ENCODE results near the gene ATG16L1. TPM values are rescaled to one million over a fixed set of nuclear protein-coding genes. Genes with fewer than 3 reads are reported as not detected.

The ATG16L1 gene
- total and polyA plus RNA-seq, 7 donors: 14.3 to 46.3 (median 23.5) TPM

GRCh38 chr2:233265899-233266431 is 14.5 kb downstream of the ATG16L1 start:
- no peaks in the 10 kb centered on the region for H3K9me3 ChIP-seq
- no peak overlapping the region for H3K4me3 ChIP-seq
- no peak for DNase-seq
- no peak for TF ChIP-seq CTCF (IDR thresholded peaks at IDR 0.05)
- 93 to 95% (median 95%) methylated on average over 10 of the region's 10 CpGs for WGBS, 3 donors
- no peaks in the 10 kb centered on the region for H3K4me1 ChIP-seq
- H3K27ac ChIP-seq: no peak overlapping the region
- ATAC-seq: no peak
- no peaks in the 10 kb centered on the region for H3K27me3 ChIP-seq (ENCODE audit: insufficient read depth in 3 of 3, low read length in 2 of 3)
- H3K36me3 ChIP-seq (ENCODE audit: insufficient read depth in 1 of 2, low read depth in 1 of 2): peaks cover 8 to 100% of the 10 kb centered on the region in 2 donors
- intact Hi-C loops (cut with DNase I): no loop called here

GRCh38 chr2:233266481-233266880 is 15.0 kb downstream of the ATG16L1 start:
- no peaks in the 10 kb centered on the region for H3K4me1 ChIP-seq
- H3K27ac ChIP-seq: no peak overlapping the region
- intact Hi-C loops (cut with DNase I): no loop called here
- no peak for TF ChIP-seq CTCF (IDR thresholded peaks at IDR 0.05)
- H3K4me3 ChIP-seq: no peak overlapping the region
- H3K9me3 ChIP-seq: no peaks in the 10 kb centered on the region
- no peaks in the 10 kb centered on the region for H3K27me3 ChIP-seq (ENCODE audit: insufficient read depth in 3 of 3, low read length in 2 of 3)
- ATAC-seq (no peak), DNase-seq (no peak)
- 96 to 98% (median 97%) methylated on average over 4 of the region's 4 CpGs for WGBS, 3 donors
- H3K36me3 ChIP-seq (ENCODE audit: insufficient read depth in 1 of 2, low read depth in 1 of 2): peaks cover 8 to 100% of the 10 kb centered on the region in 2 donors

GRCh38 chr2:233267516-233268245 is 16.2 kb downstream of the ATG16L1 start:
- no peaks in the 10 kb centered on the region for H3K4me1 ChIP-seq
- H3K36me3 ChIP-seq (ENCODE audit: insufficient read depth in 1 of 2, low read depth in 1 of 2): peaks cover 8 to 100% of the 10 kb centered on the region in 2 donors
- no peak for TF ChIP-seq CTCF (IDR thresholded peaks at IDR 0.05)
- H3K9me3 ChIP-seq: no peaks in the 10 kb centered on the region
- peak in 2 of 4 donors; percentile 26 to 51 for ATAC-seq
- H3K27ac ChIP-seq: no peak overlapping the region
- no peak overlapping the region for H3K4me3 ChIP-seq
- intact Hi-C loops (cut with DNase I): no loop called here
- DNase-seq: peak in 1 of 2 donors; percentile 17
- WGBS, 3 donors: 90 to 93% (median 90%) methylated on average over 6 of the region's 6 CpGs
- H3K27me3 ChIP-seq (ENCODE audit: insufficient read depth in 3 of 3, low read length in 2 of 3): no peaks in the 10 kb centered on the region

- WGBS, 3 donors: 78 to 80% (median 80%) methylated on average over 5 of the region's 5 CpGs
- H3K4me1 ChIP-seq: no peaks in the 10 kb centered on the region
- peaks cover 5 to 100% of the 10 kb centered on the region in 2 donors for H3K36me3 ChIP-seq (ENCODE audit: insufficient read depth in 1 of 2, low read depth in 1 of 2)
- intact Hi-C loops (cut with DNase I): loop anchor here in 1 of 2 donors (10.0 kb wide), 1 partner anchor 264 kb away; no protein-coding TSS in a partner anchor
- no peaks in the 10 kb centered on the region for H3K27me3 ChIP-seq (ENCODE audit: insufficient read depth in 3 of 3, low read length in 2 of 3)
- no peak overlapping the region for H3K27ac ChIP-seq
- no peak for TF ChIP-seq CTCF (IDR thresholded peaks at IDR 0.05)
- no peaks in the 10 kb centered on the region for H3K9me3 ChIP-seq
- no peak for ATAC-seq
- no peak overlapping the region for H3K4me3 ChIP-seq
- DNase-seq: no peak
Observed at GRCh38 chr2:233270366-233270765, 18.9 kb downstream of the ATG16L1 start.
